Measurements from ENCODE around the gene FAM167B.

FAM167B gene

GRCh38 chr1:32205401-32206370 is 41.3 kb upstream of the FAM167B start, which contains the start of gene IQCC:
Gene IQCC, plus strand, starts transcription at chr1:32205671. Its CDS starts 11 bp downstream, at chr1:32205682.
- peak; percentile 97 for TF ChIP-seq EGR1 (IDR thresholded peaks at IDR 0.05)
- TF ChIP-seq CEBPB (IDR thresholded peaks at IDR 0.05), result no peak
- 0 out of 2 replicates have a peak, but pooled peaks have one; percentile 40 for TF ChIP-seq EP300 (IDR thresholded peaks at IDR 0.05; ENCODE audit: borderline replicate concordance)
- 0 out of 2 replicates have a peak, but pooled peaks have one; percentile 13 for TF ChIP-seq TEAD4 (IDR thresholded peaks at IDR 0.05)
- TF ChIP-seq ZBTB7A (IDR thresholded peaks at IDR 0.05; ENCODE audit: low read depth), result 0 out of 2 replicates have a peak, but pooled peaks have one; percentile 12
- TF ChIP-seq MAX (IDR thresholded peaks at IDR 0.05), result peak; percentile 82
- TF ChIP-seq FOXM1 (IDR thresholded peaks at IDR 0.05; ENCODE audit: borderline replicate concordance, low read depth), result no peak
- peak; percentile 19; the same call in 1 of the 2 replicates for TF ChIP-seq RAD21 (IDR thresholded peaks at IDR 0.05; ENCODE audit: low read depth)
- TF ChIP-seq NFIC (IDR thresholded peaks at IDR 0.05), result no peak; the same call in 1 of the 2 replicates
- TF ChIP-seq REST (IDR thresholded peaks at IDR 0.05; ENCODE audit: low read depth), result no peak
- TF ChIP-seq TCF12 (IDR thresholded peaks at IDR 0.05; ENCODE audit: low read depth), result peak; percentile 24
- peak; percentile 90 for TF ChIP-seq TAF1 (IDR thresholded peaks at IDR 0.05; ENCODE audit: low read depth)
- TF ChIP-seq, protein P1, sequence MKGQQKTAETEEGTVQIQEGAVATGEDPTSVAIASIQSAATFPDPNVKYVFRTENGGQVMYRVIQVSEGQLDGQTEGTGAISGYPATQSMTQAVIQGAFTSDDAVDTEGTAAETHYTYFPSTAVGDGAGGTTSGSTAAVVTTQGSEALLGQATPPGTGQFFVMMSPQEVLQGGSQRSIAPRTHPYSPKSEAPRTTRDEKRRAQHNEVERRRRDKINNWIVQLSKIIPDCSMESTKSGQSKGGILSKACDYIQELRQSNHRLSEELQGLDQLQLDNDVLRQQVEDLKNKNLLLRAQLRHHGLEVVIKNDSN (IDR thresholded peaks at IDR 0.05), result no peak; the same call in 1 of the 2 replicates
- peak; percentile 76 for TF ChIP-seq CREB1 (IDR thresholded peaks at IDR 0.05; ENCODE audit: low read depth)
- peak; percentile 77 for TF ChIP-seq YY1 (IDR thresholded peaks at IDR 0.05; ENCODE audit: low read depth)

- no peak for TF ChIP-seq EP300 (IDR thresholded peaks at IDR 0.05; ENCODE audit: borderline replicate concordance)
Measured at GRCh38 chr1:32208469-32208868, 38.6 kb upstream of the FAM167B start.

GRCh38 chr1:32208891-32209328 is 38.1 kb upstream of the FAM167B start, which contains the start of gene DCDC2B:
Gene DCDC2B, plus strand, starts transcription at chr1:32209089. Its CDS starts 5 bp downstream, at chr1:32209094.
- TF ChIP-seq, protein P1 (IDR thresholded peaks at IDR 0.05), result no peak
- no peak for TF ChIP-seq EGR1 (IDR thresholded peaks at IDR 0.05)
- TF ChIP-seq NFIC (IDR thresholded peaks at IDR 0.05), result peak; percentile 55; the same call in 1 of the 2 replicates
- TF ChIP-seq YY1 (IDR thresholded peaks at IDR 0.05; ENCODE audit: low read depth), result 0 out of 2 replicates have a peak, but pooled peaks have one; percentile 12

DNA sequence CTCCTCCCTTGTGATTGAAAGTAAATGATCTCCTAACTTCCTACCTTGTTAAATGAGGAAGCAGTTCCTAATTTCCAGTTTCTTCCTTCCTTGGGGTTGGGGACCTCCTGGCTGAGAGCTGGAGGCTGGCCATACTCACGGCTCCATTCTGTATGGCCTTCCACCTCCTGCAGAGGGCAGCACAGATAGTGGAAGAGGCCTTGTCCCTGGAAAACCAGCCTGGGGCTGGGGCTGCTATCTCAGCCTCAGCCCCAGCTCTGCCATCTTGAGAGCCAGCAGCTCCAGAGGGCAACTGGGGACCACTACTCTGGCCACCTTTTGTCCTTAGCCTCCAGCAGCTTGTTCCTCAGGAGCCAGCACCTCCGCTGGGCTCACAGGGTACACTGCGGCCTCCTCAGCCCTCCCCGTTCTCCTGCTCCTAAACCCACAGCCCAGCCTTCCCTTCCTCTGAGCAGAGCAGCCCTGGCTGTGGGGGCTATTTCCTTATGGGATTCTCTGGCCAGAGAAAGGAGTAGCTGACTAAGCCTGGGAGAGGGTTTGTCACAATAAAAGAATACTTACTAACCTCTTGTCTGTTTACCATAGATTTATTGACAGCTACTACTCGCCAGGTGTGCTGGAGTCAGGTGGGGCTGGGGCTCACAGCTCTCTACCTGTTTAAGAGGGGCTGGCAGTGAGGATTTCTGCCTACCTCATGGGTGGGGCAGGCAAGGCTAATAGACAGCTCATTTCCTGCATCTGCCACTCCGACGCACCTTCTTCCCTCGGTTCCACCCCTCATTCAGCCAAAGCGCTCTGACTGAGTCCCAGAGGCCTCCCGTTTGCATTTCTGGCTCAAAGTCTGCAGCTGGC is 31.2 kb upstream of the FAM167B start:
- TF ChIP-seq RAD21 (IDR thresholded peaks at IDR 0.05; ENCODE audit: low read depth) (peak; percentile 72), REST (IDR thresholded peaks at IDR 0.05; ENCODE audit: low read depth) (no peak)

- TF ChIP-seq EGR1 (IDR thresholded peaks at IDR 0.05) (no peak), NFIC (IDR thresholded peaks at IDR 0.05) (no peak), CREB1 (IDR thresholded peaks at IDR 0.05; ENCODE audit: low read depth) (no peak)
Measured at GRCh38 chr1:32216566-32216965, 30.5 kb upstream of the FAM167B start.

GRCh38 chr1:32219022-32219421 is 28.0 kb upstream of the FAM167B start:
- TF ChIP-seq TAF1 (IDR thresholded peaks at IDR 0.05; ENCODE audit: low read depth), result no peak
- TF ChIP-seq CEBPB (IDR thresholded peaks at IDR 0.05), result no peak

Measured in Ishikawa (cell line).